HG03575 (cell line): ENCODE measurements around the gene SLC19A1.

ENCODE experiments used
- ATAC-seq: cut with Tn5 transposase; IDR thresholded peaks from one replicate; pipeline ENCODE4 v1.9.1; 2021; ENCODE audit not compliant: unreplicated experiment, insufficient number of reproducible peaks, low FRiP score; ENCODE audit errors: extremely low read depth

SLC19A1 gene

DNA sequence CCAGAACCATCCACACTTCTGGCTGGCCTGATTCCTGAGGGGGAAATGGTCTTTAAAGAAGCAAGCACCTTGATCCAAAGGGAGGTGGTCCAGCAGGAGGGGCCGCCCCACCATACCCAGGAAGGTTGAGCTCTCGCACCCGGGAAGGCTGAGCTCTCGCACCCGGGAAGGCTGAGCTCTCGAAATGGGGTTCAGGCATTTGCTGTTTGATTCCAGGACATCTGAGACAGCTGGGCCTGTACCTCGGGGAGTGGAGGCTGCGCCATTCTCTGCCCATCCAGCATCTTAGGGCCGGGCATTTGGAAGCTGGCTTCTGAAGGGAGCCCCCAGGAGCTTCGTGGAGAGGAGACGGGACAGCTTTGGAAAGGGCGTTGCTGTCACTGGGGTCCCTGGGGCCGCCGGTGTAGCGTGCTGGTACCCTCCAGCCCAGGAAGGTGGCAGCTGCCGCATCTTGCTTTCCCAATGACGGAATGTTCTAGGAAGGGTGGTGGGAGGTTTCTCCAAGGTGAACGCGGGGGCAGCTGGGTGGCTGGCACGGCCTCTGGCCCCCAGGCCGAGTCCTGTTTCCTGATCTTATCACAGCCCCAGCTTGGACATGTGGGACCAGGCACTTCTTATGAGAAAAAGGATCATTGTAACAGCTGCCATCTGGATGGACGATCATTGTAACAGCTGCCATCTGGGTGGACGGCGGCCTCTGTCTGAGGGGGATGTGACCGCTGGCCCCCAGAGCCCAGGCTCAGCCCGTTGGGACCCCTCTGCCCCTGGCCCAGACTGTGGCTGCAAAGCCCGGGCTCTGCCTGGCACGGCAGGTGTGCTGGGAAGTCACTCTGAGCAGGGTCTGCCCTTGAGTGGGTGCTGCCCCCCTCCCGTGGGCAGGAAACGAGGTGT, 75.7 kb downstream of the SLC19A1 start:
- no peak for ATAC-seq

DNA sequence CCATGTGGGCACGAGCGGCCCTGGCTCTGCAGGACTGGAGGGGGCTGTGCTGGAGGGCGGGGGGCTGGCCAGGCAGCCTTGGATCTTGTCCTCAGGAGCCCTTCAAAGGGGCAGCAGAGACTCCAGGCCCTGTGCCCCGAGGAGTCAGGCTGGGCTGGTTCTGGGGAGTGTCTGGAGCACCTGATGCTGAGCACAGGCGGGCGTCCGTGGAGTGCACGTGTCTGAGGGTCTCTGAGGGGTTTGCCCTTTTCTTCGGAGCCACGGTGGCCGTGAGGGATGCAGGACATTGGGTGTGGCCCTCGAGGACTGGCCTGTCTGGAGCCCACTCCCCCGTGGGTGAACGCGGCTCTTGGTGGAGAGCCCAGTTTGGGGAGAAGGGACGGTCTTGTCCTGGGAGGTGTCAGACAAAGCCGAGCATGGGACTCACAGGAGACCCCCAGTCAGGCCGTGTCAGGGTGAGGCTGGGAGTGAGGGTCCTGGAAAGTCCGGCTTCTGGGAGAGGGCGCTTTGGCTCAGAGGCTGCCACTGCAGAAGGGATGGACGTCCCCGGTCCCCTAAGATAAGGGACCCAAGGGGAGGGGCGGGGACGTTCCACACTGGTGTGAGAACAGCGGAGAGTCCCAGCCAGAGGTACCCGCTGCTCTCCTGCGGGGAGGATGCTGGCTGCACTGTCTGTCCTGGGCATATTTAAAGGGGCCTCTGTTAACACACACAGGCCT, 76.5 kb downstream of the SLC19A1 start:
- no peak for ATAC-seq

DNA sequence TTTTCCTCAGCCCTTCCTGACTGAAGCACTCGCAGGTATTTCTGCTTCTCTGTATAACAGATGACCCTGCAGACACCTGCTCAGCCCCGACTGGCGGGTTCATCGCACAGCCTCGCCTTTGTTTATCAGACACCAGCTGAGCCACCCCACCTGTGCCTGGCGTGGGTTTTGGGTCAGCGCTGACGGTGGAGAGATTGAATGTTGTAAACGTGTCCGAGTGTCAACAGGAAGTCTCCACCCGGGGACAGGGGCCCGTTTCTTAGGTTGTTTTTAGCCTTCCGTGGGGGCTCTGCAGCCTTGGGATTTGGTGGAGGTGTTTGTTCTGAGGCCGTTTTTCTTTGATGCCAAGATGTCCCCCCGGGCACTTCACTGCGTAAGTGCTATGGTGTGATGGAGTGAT, 77.1 kb downstream of the SLC19A1 start:
- no peak for ATAC-seq

DNA sequence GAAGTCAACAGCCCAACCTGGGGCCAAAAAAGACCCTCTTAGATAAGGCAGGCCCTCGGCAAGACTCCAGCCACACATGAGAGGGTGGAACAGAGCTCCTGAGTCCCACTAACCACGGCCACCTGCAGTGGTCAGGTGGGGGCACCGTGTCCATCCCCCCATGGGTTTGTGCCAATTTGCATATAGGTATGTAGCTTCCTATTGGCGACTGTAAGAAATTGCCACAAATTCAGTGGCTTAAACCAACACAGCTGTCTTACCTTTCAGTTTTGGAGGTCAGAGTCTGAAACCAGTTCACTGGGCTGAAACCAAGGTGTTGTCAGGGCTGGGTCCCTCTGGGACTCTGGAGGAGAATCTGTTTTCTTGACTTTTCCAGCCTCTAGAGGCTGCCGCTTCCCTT, 77.9 kb downstream of the SLC19A1 start:
- no peak for ATAC-seq

DNA sequence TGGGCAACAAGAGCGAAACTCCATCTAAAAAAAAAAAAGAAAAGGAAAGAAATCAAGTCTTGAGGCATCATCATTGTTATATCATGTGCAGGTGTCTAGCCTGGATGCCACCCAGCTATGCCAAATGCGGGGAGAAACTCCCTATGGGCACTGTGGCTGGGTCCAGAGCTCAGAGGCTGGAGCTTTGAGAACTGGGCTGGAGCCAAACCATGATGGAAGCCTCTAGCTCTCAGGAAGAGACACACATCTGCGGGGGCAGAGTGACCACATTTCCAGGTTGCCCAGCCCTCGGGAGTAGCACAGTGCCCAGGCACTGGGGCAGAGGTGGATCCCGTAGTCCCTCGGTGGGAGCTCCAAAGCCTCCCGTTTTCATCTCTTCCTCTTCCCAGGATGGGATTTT, 78.4 kb downstream of the SLC19A1 start:
- no peak for ATAC-seq

DNA sequence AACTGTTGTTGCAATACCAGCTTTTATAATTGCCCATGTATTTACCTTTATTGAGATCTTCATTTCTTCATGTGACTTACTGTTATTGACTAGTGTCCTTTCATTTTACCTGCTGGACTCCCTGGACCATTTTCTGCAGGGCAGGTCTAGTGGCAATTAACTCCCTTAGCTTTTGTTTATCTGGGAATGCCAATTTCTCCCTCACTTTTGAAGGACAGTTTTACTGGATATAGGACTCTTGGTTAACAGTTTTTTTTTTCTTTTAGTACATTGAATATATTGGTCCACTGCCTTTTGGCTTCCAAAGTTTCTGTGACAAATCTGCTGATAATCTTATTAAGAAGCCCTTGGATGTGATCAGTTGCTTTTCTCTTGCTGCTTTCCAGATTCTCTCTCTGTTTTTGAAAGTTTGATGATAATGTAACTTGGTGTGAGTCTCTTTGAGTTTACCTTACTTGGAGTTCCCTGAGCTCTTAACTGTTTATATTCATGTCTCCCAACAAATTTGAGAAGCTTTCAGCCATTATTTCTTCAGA, 80.4 kb downstream of the SLC19A1 start:
- ATAC-seq, result no peak

DNA sequence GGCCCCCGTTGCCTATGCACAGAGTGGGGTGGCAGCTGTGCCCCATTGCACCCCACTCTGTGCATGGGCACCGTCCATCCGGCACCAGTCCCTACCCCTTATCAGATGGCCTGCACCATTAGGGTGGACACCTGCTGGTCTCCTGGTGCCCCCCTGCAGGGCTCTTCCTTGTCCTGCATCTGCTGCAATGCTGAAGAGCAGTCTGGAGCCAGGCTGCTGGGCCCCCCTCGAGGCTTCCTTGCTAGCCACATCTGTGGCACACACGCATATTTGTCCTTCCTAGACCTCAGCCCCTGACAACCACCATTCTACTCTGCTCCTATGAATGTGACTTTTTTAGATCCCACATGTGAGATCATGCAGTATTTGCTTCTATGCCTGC, 80.9 kb downstream of the SLC19A1 start:
- ATAC-seq, result no peak

DNA sequence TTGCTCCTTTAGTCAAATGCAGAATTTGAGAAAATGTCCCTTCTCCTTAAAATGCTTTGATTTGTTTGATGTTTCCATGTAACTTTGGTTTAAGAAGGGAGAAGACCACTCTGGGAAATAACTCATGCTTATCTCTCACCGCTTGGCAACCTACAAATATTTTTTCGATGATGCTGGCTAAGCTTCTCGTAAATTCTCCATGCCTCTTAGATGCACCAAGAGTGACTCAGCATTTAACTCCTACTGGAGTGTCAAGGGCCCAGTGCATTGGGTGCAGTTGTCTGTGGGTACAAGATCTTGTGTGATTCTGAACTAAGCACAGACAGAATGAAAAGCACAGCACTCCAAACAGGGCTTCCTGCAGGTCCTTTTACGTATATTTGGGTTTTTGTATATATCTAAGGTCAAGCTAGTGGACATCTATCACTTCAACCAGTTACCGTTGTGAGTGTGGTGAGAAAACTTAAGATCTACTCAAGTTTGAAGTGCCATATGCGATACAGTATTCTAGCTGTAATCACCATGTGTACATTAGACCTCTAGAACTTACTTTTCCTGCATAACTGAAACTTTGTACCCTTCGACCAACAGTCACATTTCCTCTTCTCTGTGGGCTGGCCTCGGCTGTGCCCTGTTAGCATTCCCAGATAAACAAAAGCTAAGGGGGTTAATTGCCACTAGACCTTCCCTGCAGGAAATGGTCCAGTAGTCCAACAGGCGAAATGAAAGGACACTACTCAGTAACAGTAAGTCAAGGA, 81.5 kb downstream of the SLC19A1 start:
- no peak for ATAC-seq

DNA sequence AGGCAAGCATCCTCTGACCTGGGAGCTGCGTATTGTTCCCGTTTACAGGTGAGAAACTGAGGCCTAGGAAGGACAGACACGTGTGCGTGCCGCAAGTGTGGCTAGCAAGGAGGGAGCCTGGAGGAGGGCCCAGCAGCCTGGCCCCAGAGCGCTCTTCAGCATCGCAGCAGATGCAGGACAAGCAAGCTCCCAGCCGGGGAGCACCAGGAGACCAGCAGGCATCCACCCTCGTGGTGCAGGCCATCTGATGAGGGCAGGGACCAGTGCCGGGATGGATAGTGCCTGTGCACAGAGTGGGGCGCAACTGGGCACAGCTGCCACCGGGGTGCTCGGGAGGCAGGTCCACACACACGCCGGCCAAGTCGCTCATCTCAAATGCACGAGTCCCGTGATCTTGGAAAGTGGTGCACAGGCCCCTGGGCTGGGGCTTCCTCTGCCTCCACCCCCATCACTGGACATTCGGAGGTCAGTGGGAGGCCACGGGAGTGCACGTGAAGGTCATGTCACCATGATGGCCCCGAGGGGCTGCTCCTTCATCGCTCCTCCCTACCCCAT, 82.2 kb downstream of the SLC19A1 start:
- no peak for ATAC-seq

DNA sequence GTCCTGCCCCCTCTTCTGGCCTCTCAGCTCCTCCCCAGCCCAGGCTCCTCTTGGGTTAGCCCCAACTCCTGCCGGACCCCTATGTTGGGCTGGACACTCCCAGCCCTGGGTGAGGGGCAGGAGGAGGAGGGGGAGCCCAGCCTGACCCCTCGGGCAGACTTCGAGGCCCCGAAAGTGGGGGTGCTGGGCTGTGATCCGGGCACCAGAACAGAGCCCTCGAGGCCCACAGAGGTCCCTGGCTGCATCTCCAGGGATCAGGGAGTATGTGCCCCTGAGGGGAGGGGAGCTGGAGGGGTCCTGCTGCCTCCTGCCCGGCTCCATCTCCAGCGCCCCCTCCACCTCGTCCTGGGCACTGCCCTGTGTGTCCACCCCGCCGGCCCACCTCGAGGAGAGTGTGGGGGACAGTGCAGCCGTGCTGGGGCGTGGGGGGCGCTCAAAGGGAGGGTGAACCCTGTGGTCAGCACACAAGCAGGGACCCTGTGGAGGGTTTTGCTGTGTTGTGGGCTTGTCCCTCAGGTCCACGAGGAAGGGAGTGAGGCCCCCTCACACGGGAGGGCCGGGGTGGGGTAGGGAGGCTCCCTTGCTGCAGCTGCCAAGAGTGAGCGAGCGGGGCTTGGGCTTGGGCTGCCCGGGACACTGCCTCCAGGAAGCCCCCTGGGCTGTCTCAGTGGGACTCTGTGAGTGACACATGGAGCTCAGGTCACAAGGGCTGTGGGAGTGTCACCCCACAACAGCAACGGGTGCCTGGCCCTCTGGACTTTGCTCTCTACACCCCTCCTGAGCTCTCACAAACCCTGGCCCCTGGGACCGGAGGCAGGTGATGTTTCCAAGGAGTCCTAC, 82.8 kb downstream of the SLC19A1 start:
- no peak for ATAC-seq

DNA sequence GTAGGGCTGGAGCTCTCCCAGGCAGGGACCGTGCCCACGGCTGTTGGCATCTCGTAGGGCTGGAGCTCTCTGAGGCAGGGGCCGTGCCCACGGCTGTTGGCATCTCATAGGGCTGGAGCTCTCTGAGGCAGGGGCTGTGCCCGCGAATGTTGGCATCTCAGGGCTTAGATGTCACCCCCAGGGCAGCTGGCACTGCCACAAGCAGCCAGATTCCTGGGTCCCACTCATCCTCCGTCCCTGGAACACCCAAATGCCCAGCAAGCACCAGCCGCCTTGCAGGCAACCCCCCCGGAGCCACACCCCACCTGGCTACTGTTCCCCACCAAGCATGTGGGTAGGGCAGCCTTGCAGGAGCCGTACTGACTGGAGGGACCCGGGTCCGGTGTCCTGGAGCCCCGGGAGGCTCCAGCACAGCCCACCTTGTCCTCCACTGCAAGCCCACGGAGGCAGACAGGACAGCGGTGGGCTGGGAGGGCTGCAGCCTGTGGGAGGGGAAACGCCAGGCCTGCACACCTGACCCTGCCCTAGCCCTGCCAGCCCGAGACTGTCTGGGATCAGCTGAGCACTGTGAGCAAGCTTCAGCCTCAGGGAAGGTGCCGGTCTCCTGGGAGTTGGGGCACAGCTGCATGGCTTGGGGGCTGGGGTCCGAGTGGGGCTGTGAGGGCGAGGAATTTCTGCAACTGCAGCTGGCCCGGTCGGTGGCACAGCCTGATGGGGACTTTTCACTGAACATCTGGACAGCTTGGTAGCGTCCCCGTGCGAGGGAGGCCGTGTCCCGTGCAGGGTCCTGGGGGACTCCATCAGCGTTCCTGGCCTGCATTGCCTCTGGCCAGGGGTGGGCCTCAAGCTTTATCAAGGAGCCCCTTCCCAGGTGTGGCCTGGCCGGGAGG, 83.7 kb downstream of the SLC19A1 start:
- no peak for ATAC-seq

DNA sequence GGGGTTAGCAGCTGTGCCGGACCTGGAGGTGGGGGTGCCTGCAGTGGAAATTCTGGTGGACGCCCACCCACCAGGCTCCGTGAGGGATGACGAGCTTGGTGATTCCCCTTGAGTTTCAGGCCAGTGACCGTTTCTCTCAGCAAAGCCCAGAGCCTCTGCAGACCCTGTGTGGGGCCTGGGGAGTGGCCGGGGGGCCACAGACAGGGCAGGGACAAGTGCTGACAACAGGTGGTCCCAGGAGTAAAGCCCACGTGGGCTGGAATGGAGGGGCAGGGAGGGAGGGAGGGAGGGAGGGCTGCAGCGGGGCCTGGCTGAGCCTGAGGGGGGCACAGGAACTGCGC, 84.4 kb downstream of the SLC19A1 start:
- no peak for ATAC-seq

DNA sequence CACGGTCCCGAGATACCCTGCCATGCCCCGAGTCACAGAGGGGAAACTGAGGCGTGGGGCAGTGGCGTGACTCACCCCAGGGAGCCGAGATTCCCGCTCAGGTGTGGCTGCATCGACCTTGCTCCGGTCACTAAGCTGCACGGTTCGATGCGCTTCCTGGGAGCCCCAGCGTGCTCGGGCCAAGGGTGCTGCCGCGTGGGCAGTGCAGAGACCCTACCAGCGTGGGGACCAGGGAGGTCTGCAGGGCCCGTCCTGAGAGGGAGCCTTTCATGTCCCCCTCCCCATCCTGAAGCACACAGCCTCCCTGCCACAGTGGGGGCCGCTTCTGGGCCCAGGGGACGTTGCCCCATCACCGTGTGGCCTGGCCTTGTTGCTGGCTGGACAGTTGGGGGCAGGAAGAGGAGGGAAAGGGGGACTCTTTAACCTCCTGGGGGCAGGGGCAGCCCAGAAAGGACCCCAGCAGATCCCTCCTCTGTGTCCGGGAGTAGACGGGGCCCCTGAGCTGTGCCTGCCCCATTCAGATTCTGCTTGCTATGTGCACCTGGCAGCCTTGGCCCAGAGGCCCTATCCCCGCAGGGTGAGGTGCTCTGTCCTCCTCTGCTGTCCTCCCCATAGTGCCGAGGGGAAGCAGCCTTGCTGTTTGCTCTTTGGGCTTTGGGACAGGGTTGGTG, 84.9 kb downstream of the SLC19A1 start:
- ATAC-seq, result no peak

DNA sequence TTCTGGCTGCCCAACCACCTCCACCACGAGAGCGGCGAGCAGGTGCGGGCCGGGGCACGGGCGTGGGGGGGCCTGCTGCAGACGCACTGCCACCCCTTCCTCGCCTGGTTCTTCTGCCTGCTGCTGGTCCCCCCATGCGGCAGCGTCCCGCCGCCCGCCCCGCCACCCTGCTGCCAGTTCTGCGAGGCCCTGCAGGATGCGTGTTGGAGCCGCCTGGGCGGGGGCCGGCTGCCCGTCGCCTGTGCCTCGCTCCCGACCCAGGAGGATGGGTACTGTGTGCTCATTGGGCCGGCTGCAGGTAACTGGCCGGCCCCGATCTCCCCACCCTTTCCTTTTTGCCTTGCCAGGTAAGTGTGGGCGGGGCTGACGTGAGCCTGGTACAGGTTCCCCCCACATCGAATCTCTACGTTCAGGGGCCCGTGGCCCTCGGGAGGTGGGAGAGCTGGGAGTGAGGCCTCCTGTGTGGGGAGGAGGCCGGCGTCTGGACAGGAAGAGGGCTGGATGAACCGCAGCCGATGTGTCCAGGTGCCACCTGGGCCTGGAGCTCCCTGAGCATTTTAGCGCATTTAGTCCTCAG, 85.6 kb downstream of the SLC19A1 start:
- no peak for ATAC-seq

DNA sequence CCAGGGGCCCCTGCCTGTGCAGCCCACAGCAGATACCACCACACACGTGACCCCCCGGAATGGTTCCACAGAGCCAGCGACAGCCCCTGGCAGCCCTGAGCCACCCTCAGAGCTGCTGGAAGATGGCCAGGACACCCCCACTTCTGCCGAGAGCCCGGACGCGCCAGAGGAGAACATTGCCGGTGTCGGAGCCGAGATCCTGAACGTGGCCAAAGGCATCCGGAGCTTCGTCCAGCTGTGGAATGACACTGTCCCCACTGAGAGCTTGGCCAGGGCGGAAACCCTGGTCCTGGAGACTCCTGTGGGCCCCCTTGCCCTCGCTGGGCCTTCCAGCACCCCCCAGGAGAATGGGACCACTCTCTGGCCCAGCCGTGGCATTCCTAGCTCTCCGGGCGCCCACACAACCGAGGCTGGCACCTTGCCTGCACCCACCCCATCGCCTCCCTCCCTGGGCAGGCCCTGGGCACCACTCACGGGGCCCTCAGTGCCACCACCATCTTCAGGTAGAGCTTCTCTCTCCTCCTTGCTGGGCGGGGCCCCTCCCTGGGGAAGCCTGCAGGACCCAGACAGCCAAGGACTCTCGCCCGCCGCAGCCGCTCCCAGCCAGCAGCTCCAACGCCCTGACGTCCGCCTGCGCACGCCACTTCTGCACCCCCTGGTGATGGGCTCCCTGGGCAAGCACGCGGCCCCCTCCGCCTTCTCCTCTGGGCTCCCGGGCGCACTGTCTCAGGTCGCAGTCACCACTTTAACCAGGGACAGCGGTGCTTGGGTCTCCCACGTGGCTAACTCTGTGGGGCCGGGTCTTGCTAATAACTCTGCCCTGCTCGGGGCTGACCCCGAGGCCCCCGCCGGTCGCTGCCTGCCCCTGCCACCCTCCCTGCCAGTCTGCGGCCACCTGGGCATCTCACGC, 86.3 kb downstream of the SLC19A1 start:
- no peak for ATAC-seq
